Heart left ventricle (tissue), 13 donors: ENCODE data around the gene SLC25A21.

Experiments used
- POLR2A ChIP-seq, 2 donors: fragments of 450-650 bp; IDR thresholded peaks; one replicate each; pipeline ENCODE4 v1.6.1; 2017; ENCODE audit warnings: antibody characterized with exemption in 2 of 2, mild to moderate bottlenecking in 2 of 2, moderate library complexity in 2 of 2
- TF ChIP-seq, protein P1 (sequence below), 12 donors: fragments of 200-600 bp; sonication (generic) in 4 of 12; IDR thresholded peaks; one replicate each; pipeline versions ENCODE4 v1.5.0 to v1.8.0; 2018 to 2022; ENCODE audit warnings: antibody characterized with exemption in 12 of 12, mild to moderate bottlenecking in 5 of 12
- donor health status: ischemic (EF 13 %, LVEDD 7.1; RV severe dilation, severe dysfunction).
- donor health status: DM: no; HTN: yes; CAD: no.
- donor health status: DM: no; HTN: no; CAD: no.
- donor health status: ischemic (EF 25% LVEDD 6.9; RV normal size, moderate dysfunction).
- donor health status: ischemic (EF 25% LVEDD 5.7; RV mildly dilated, moderate dysfunction).
- donor health status: ischemic (EF 35%, LVEDD 5.7; RV mildly dilated, moderate dysfunction).
- donor health status: nonischemic (EF 11% LVEDD 7.7; RV severe dilation, severe dysfunction).
- donor health status: DM: yes; HTN: yes; CAD: no.
- donor health status: PGD.
- donor health status: ischemic (EF 29% LVEDD 5.4; RV normal size, mild dysfunction).
- donor health status: nonischemic (EF 23%, LVEDD 6.1; RV moderate dilation, normal function).

DNA sequence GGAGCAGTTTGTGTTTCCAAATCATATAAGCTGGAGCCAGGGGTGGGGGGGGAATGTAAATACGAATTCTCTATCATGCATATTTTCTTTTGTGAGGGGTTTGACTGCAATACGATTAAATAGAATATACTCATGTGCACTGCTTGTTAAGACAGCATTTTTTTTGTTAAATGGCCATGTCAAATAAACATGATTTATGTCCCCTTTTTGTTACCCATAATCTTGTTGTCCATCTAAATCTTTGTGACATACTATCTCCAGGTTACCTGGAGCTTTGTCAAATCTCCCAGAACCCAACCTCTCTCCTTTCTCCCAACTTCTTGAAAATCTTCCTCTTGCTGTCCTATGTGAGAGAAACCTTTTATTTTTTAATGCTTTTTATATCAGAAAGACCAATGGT lies 233.1 kb downstream of the SLC25A21 start:
- TF ChIP-seq, protein P1, sequence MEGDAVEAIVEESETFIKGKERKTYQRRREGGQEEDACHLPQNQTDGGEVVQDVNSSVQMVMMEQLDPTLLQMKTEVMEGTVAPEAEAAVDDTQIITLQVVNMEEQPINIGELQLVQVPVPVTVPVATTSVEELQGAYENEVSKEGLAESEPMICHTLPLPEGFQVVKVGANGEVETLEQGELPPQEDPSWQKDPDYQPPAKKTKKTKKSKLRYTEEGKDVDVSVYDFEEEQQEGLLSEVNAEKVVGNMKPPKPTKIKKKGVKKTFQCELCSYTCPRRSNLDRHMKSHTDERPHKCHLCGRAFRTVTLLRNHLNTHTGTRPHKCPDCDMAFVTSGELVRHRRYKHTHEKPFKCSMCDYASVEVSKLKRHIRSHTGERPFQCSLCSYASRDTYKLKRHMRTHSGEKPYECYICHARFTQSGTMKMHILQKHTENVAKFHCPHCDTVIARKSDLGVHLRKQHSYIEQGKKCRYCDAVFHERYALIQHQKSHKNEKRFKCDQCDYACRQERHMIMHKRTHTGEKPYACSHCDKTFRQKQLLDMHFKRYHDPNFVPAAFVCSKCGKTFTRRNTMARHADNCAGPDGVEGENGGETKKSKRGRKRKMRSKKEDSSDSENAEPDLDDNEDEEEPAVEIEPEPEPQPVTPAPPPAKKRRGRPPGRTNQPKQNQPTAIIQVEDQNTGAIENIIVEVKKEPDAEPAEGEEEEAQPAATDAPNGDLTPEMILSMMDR (IDR thresholded peaks at IDR 0.05): no peak
- no peak for TF ChIP-seq POLR2A (IDR thresholded peaks at IDR 0.05)
